Keratinocyte (primary cell): Measurements from ENCODE around the gene HAND2. TPM values are rescaled to one million over a fixed set of nuclear protein-coding genes. Genes with fewer than 3 reads are reported as not detected.
A peak's percentile ranks its signal among the peaks of the same experiment; 100 is the strongest.

Source experiments
- DNase-seq: peaks from one replicate; pipeline ENCODE4 v3.0.0-alpha.2; 2011; ENCODE audit warnings: low read depth, missing footprints, low spot score
- FAIRE-seq: peaks from 2 replicates; lab custom pipeline; 2011; peaks lifted over from hg19 to GRCh38; lab: Jason Lieb, UNC
- H2AFZ ChIP-seq: 2 replicates; pipeline ENCODE4 v1.6.0; 2012; ENCODE audit warnings: low read length, control low read depth, inconsistent platforms; ENCODE audit not compliant: control insufficient read depth
- H3K27ac ChIP-seq: 2 replicates; pipeline ENCODE4 v1.5.1; 2011; ENCODE audit warnings: low read length; ENCODE audit not compliant: control insufficient read depth, insufficient read depth
- H3K27me3 ChIP-seq: 3 replicates; pipeline ENCODE4 v1.6.0; 2011; ENCODE audit warnings: low read length; ENCODE audit not compliant: control insufficient read depth, insufficient read depth; ENCODE audit errors: extremely low read depth
- H3K36me3 ChIP-seq, 2 experiments: 2 replicates in 1 of 2; 3 replicates in 1 of 2; pipeline ENCODE4 v1.5.1; 2011; ENCODE audit warnings: low read length in 2 of 2, mild to moderate bottlenecking in 1 of 2; ENCODE audit not compliant: control insufficient read depth in 2 of 2, insufficient read depth in 2 of 2; ENCODE audit errors: extremely low read depth in 1 of 2
- H3K4me1 ChIP-seq: 3 replicates; pipeline ENCODE4 v1.5.1; 2011; ENCODE audit warnings: low read length; ENCODE audit not compliant: control insufficient read depth, insufficient read depth; ENCODE audit errors: extremely low read depth
- H3K4me2 ChIP-seq: 3 replicates; pipeline ENCODE4 v1.6.0; 2011; ENCODE audit warnings: low read depth, low read length; ENCODE audit not compliant: control insufficient read depth, insufficient read depth; ENCODE audit errors: extremely low read depth
- H3K4me3 ChIP-seq, 3 experiments: fragments of 200-600 bp in 1 of 3; sonication (generic) in 1 of 3; 2 replicates in 2 of 3; 3 replicates in 1 of 3; pipeline ENCODE4 v1.5.1; 2011 to 2016; ENCODE audit warnings: low read length in 3 of 3, mild to moderate bottlenecking in 3 of 3, control low read depth in 2 of 3, inconsistent platforms in 1 of 3, low read depth in 1 of 3, mixed read lengths in 1 of 3, mixed run types in 1 of 3, moderate library complexity in 1 of 3; ENCODE audit not compliant: control insufficient read depth in 2 of 3, insufficient read depth in 2 of 3; ENCODE audit errors: extremely low read depth in 1 of 3
- H3K79me2 ChIP-seq: 2 replicates; pipeline ENCODE4 v1.6.0; 2012; ENCODE audit warnings: low read length; ENCODE audit not compliant: control insufficient read depth, insufficient read depth
- H3K9ac ChIP-seq: 3 replicates; pipeline ENCODE4 v1.6.0; 2011; ENCODE audit warnings: low read length; ENCODE audit not compliant: control insufficient read depth, insufficient read depth; ENCODE audit errors: extremely low read depth
- H3K9me1 ChIP-seq: 3 replicates; pipeline ENCODE4 v1.6.0; 2011; ENCODE audit warnings: low read length; ENCODE audit not compliant: control insufficient read depth, insufficient read depth; ENCODE audit errors: extremely low read depth
- H3K9me3 ChIP-seq: 2 replicates; pipeline ENCODE4 v1.5.1; 2012; ENCODE audit warnings: low read depth, low read length; ENCODE audit not compliant: control insufficient read depth
- H4K20me1 ChIP-seq: 3 replicates; pipeline ENCODE4 v1.6.0; 2011; ENCODE audit warnings: low read length; ENCODE audit not compliant: control insufficient read depth, insufficient read depth; ENCODE audit errors: extremely low read depth
- EZH2 ChIP-seq: IDR thresholded peaks from one replicate; pipeline ENCODE4 v1.6.1; 2012; ENCODE audit warnings: inconsistent platforms, mild to moderate bottlenecking, low read length, moderate library complexity
- dilution Hi-C: fragments of 300-500 bp; cut with MboI; formaldehyde crosslinking; loops from one replicate; pipeline ENCODE4 v1.7.0; 2020; ENCODE audit warnings: low sequenced_read_pairs; ENCODE audit not compliant: extremely low pct_ligation_motif_present
- polyA plus RNA-seq, 5 experiments: library from polyadenylated mRNA; depleted of rRNA in 3 of 5; stranded (reverse) in 3 of 5; stranded (forward) in 1 of 5; unstranded in 1 of 5; fragments of >200 nt; gene quantifications; 1 replicate in 1 of 5; 2 replicates in 3 of 5; 3 replicates in 1 of 5; pipeline versions ENCODE4 v1.2.1 to v1.2.3, GENCODE V29; 2011 to 2012; ENCODE audit warnings: missing spikeins in 2 of 5, low read depth in 1 of 5, low replicate concordance in 1 of 5
- TF ChIP-seq, protein P1 (sequence below), 3 experiments: IDR thresholded peaks in 1 of 3; conservative IDR thresholded peaks in 1 of 3; optimal IDR thresholded peaks in 1 of 3; 2 replicates in 2 of 3; 3 replicates in 1 of 3; pipeline versions ENCODE3 to v1.5.1; 2011; ENCODE audit warnings: low read length in 3 of 3, mild to moderate bottlenecking in 3 of 3, moderate library complexity in 2 of 3, control low read depth in 1 of 3, inconsistent platforms in 1 of 3; ENCODE audit not compliant: insufficient read depth in 2 of 3; ENCODE audit errors: extremely low read depth in 1 of 3

HAND2 gene
- polyA plus RNA-seq, 1 donor (not counting 4 experiments of a cell fraction or from before 2014, with no cell fraction given), result not detected

DNA sequence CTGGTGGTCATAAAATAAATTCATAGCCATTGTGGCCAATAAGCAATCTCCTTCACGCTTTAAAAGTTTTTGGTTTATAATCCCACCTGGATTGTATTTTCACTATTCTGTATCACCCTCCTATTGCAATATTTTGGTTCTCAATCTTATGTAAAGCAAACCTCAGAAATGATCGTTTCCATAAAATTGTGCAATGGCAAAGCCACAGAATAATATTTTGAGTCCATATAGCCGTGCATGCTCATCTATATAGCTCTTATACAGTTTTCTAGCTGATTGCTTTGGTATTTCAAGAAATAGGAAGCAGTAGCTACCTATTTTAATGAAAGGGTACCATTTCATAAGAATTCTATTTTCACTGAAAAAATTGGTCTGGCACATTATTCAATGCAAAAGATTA is 10.0 kb upstream of the HAND2 start:
- Histone ChIP-seq H3K79me2 (no peaks in the 10 kb centered on the region), H2AFZ (no peak overlapping the region), H3K27ac (no peak overlapping the region), H3K9me3 (no peaks in the 10 kb centered on the region), H3K9me1 (no peaks in the 10 kb centered on the region), H3K9ac (no peak overlapping the region), H3K4me3 (no peak overlapping the region), H4K20me1 (no peaks in the 10 kb centered on the region), H3K27me3 (peaks cover 53% of the 10 kb centered on the region), H3K4me2 (no peak overlapping the region), H3K36me3 (no peaks in the 10 kb centered on the region), H3K4me1 (no peaks in the 10 kb centered on the region)
- DNase-seq (no peak), FAIRE-seq (no peak)
- dilution Hi-C loops, result no loop called here
- no peak for TF ChIP-seq EZH2
- TF ChIP-seq, protein P1, sequence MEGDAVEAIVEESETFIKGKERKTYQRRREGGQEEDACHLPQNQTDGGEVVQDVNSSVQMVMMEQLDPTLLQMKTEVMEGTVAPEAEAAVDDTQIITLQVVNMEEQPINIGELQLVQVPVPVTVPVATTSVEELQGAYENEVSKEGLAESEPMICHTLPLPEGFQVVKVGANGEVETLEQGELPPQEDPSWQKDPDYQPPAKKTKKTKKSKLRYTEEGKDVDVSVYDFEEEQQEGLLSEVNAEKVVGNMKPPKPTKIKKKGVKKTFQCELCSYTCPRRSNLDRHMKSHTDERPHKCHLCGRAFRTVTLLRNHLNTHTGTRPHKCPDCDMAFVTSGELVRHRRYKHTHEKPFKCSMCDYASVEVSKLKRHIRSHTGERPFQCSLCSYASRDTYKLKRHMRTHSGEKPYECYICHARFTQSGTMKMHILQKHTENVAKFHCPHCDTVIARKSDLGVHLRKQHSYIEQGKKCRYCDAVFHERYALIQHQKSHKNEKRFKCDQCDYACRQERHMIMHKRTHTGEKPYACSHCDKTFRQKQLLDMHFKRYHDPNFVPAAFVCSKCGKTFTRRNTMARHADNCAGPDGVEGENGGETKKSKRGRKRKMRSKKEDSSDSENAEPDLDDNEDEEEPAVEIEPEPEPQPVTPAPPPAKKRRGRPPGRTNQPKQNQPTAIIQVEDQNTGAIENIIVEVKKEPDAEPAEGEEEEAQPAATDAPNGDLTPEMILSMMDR (optimal IDR thresholded peaks at IDR 0.05 in 1 of 3, IDR thresholded peaks at IDR 0.05 in 1 of 3, conservative IDR thresholded peaks at IDR 0.05 in 1 of 3; ENCODE audit: extremely low read depth in 1 of 3, insufficient read depth in 2 of 3, low read length in 3 of 3), result no peak

DNA sequence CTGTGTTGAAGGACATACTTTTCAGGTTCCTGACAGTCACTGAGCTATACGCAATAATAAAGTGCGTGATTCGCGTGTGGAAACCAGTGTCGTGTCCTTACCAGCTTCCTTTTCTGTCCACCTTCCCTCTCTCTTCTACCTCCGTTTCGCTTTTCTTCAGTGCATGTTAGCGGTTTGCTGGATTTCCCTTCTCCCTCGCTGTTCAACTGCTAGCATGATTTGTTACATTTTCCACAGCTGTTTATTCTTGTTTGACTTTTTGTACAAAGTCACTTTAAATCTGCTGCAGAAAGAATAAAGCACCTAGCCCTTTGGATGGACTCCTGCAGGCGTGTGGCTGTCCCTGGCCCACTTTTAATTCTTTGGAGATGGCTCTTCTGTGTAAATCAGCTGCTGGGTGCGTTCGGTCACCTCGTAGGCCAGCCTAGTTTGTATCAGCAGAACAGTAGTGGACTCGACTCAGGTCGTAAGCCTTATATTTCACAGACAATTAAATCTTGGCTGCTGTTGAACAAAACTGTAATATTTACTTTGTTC is 8.9 kb upstream of the HAND2 start:
- FAIRE-seq (no peak), DNase-seq (no peak)
- H3K79me2 ChIP-seq, result no peaks in the 10 kb centered on the region
- no peak overlapping the region for H3K4me3 ChIP-seq
- peak; percentile 20 for TF ChIP-seq EZH2
- TF ChIP-seq, protein P1 (optimal IDR thresholded peaks at IDR 0.05 in 1 of 3, IDR thresholded peaks at IDR 0.05 in 1 of 3, conservative IDR thresholded peaks at IDR 0.05 in 1 of 3; ENCODE audit: extremely low read depth in 1 of 3, insufficient read depth in 2 of 3, low read length in 3 of 3), result no peak
- dilution Hi-C loops, result no loop called here
- no peak overlapping the region for H2AFZ ChIP-seq
- H3K4me2 ChIP-seq, result no peak overlapping the region
- no peaks in the 10 kb centered on the region for H4K20me1 ChIP-seq
- no peaks in the 10 kb centered on the region for H3K9me3 ChIP-seq
- H3K27ac ChIP-seq, result no peak overlapping the region
- no peaks in the 10 kb centered on the region for H3K36me3 ChIP-seq
- no peak overlapping the region for H3K9ac ChIP-seq
- no peaks in the 10 kb centered on the region for H3K4me1 ChIP-seq
- H3K27me3 ChIP-seq, result peaks cover 59% of the 10 kb centered on the region
- H3K9me1 ChIP-seq, result no peaks in the 10 kb centered on the region
